Mucosa of stomach (tissue), 1 donor: ENCODE results near the gene SLC49A3.

Experiments
- H3K27me3 ChIP-seq: one replicate; pipeline ENCODE4 v1.7.0; 2013; ENCODE audit warnings: mild to moderate bottlenecking, low read length; ENCODE audit not compliant: control insufficient read depth, insufficient read depth
- H3K36me3 ChIP-seq: one replicate; pipeline ENCODE4 v1.7.0; 2013; ENCODE audit warnings: low read length; ENCODE audit not compliant: control insufficient read depth, insufficient read depth
- H3K4me1 ChIP-seq: one replicate; pipeline ENCODE4 v1.7.0; 2013; ENCODE audit warnings: mild to moderate bottlenecking, low read length; ENCODE audit not compliant: control insufficient read depth, insufficient read depth
- H3K4me3 ChIP-seq: one replicate; pipeline ENCODE4 v1.7.0; 2013; ENCODE audit warnings: low read length
- H3K9ac ChIP-seq: one replicate; pipeline ENCODE4 v1.7.0; 2013; ENCODE audit warnings: mild to moderate bottlenecking, low read length, moderate library complexity
- H3K9me3 ChIP-seq: one replicate; pipeline ENCODE4 v1.7.0; 2013; ENCODE audit warnings: mild to moderate bottlenecking, low read length, moderate library complexity; ENCODE audit not compliant: control insufficient read depth
- donor health status: Pancreatic carcinoma.

SLC49A3 gene

GRCh38 chr4:729336-730315 is 40.7 kb upstream of the SLC49A3 start:
- Histone ChIP-seq H3K27me3 (no peaks in the 10 kb centered on the region), H3K9ac (no peak overlapping the region), H3K9me3 (no peaks in the 10 kb centered on the region), H3K4me3 (no peak overlapping the region), H3K4me1 (peaks cover 6% of the 10 kb centered on the region), H3K36me3 (peaks cover 5% of the 10 kb centered on the region)

- no peaks in the 10 kb centered on the region for H3K27me3 ChIP-seq
These were observed 38.6 kb upstream of the SLC49A3 start for GRCh38 chr4:727576-727975.

GRCh38 chr4:726838-727237 is 37.9 kb upstream of the SLC49A3 start:
- H3K4me1 ChIP-seq = peaks cover 14% of the 10 kb centered on the region
- no peak overlapping the region for H3K9ac ChIP-seq
- H3K36me3 ChIP-seq = no peaks in the 10 kb centered on the region
- no peak overlapping the region for H3K4me3 ChIP-seq
- H3K27me3 ChIP-seq = no peaks in the 10 kb centered on the region
- H3K9me3 ChIP-seq = no peaks in the 10 kb centered on the region

More at GRCh38 chr4:727576-727975, 38.6 kb upstream of the SLC49A3 start:
- no peaks in the 10 kb centered on the region for H3K9me3 ChIP-seq
- H3K4me1 ChIP-seq = peaks cover 12% of the 10 kb centered on the region
- H3K4me3 ChIP-seq = no peak overlapping the region
- H3K9ac ChIP-seq = no peak overlapping the region
- H3K36me3 ChIP-seq = no peaks in the 10 kb centered on the region

GRCh38 chr4:726235-726787 is 37.4 kb upstream of the SLC49A3 start:
- Histone ChIP-seq H3K27me3 (no peaks in the 10 kb centered on the region), H3K9me3 (no peaks in the 10 kb centered on the region), H3K36me3 (no peaks in the 10 kb centered on the region), H3K4me1 (peaks cover 20% of the 10 kb centered on the region), H3K9ac (no peak overlapping the region), H3K4me3 (no peak overlapping the region)

- Histone ChIP-seq H3K36me3 (no peaks in the 10 kb centered on the region), H3K27me3 (no peaks in the 10 kb centered on the region), H3K4me1 (peaks cover 23% of the 10 kb centered on the region), H3K4me3 (no peak overlapping the region), H3K9me3 (no peaks in the 10 kb centered on the region), H3K9ac (no peak overlapping the region)
These were observed 36.7 kb upstream of the SLC49A3 start for GRCh38 chr4:725391-726234.

GRCh38 chr4:723751-724530 is 35.0 kb upstream of the SLC49A3 start:
- Histone ChIP-seq H3K36me3 (no peaks in the 10 kb centered on the region), H3K9me3 (no peaks in the 10 kb centered on the region), H3K9ac (no peak overlapping the region), H3K27me3 (no peaks in the 10 kb centered on the region), H3K4me3 (no peak overlapping the region), H3K4me1 (peaks cover 23% of the 10 kb centered on the region)

GRCh38 chr4:722851-723360 is 34.0 kb upstream of the SLC49A3 start:
- Histone ChIP-seq H3K4me1 (peaks cover 23% of the 10 kb centered on the region), H3K9me3 (no peaks in the 10 kb centered on the region), H3K9ac (no peak overlapping the region), H3K36me3 (no peaks in the 10 kb centered on the region), H3K4me3 (no peak overlapping the region), H3K27me3 (no peaks in the 10 kb centered on the region)

GRCh38 chr4:722169-722725 is 33.3 kb upstream of the SLC49A3 start:
- no peaks in the 10 kb centered on the region for H3K27me3 ChIP-seq
- no peak overlapping the region for H3K4me3 ChIP-seq
- H3K9ac ChIP-seq = no peak overlapping the region
- H3K9me3 ChIP-seq = no peaks in the 10 kb centered on the region
- no peaks in the 10 kb centered on the region for H3K36me3 ChIP-seq
- peaks cover 25% of the 10 kb centered on the region for H3K4me1 ChIP-seq

GRCh38 chr4:721261-722168 is 32.6 kb upstream of the SLC49A3 start:
- H3K4me1 ChIP-seq = peaks cover 26% of the 10 kb centered on the region
- no peaks in the 10 kb centered on the region for H3K36me3 ChIP-seq
- no peaks in the 10 kb centered on the region for H3K9me3 ChIP-seq
- no peaks in the 10 kb centered on the region for H3K27me3 ChIP-seq
- H3K9ac ChIP-seq = no peak overlapping the region
- H3K4me3 ChIP-seq = no peak overlapping the region

- Histone ChIP-seq H3K27me3 (no peaks in the 10 kb centered on the region), H3K9me3 (no peaks in the 10 kb centered on the region), H3K4me1 (peaks cover 26% of the 10 kb centered on the region), H3K36me3 (no peaks in the 10 kb centered on the region), H3K9ac (no peak overlapping the region), H3K4me3 (no peak overlapping the region)
These were observed 31.3 kb upstream of the SLC49A3 start for GRCh38 chr4:720111-720860.
